Gastroesophageal sphincter (tissue), 4 donors: Measurements from ENCODE around the gene ROBO1. TPM values are rescaled to one million over a fixed set of nuclear protein-coding genes. Genes with fewer than 3 reads are reported as not detected.

Experiments used
- ATAC-seq: fragments of 150-250 bp; one replicate; pipeline ENCODE4 v1.9.1; 2016; ENCODE audit warnings: mild to moderate bottlenecking, moderate library complexity
- H3K27ac ChIP-seq, 4 donors: fragments of 200-600 bp; sonication (generic) in 3 of 4; 1 replicate in 3 of 4; 2 replicates in 1 of 4; pipeline ENCODE4 v1.5.1; 2016 to 2019
- H3K27me3 ChIP-seq: fragments of 200-600 bp; sonication (generic); one replicate; pipeline ENCODE4 v1.5.1; 2019
- H3K36me3 ChIP-seq, 2 donors: fragments of 200-600 bp; sonication (generic); one replicate each; pipeline ENCODE4 v1.5.1; 2019; ENCODE audit warnings: control low read depth in 1 of 2
- H3K4me1 ChIP-seq, 3 donors: fragments of 200-600 bp; sonication (generic); 1 replicate in 2 of 3; 2 replicates in 1 of 3; pipeline ENCODE4 v1.5.1; 2016 to 2019; ENCODE audit warnings: control low read depth in 2 of 3
- H3K4me3 ChIP-seq, 2 donors: fragments of 200-600 bp; sonication (generic); one replicate each; pipeline ENCODE4 v1.5.1; 2019; ENCODE audit warnings: mild to moderate bottlenecking in 1 of 2, moderate library complexity in 1 of 2
- H3K9me3 ChIP-seq, 3 donors: fragments of 200-600 bp; sonication (generic); one replicate each; pipeline ENCODE4 v1.5.1; 2017 to 2019; ENCODE audit warnings: control low read depth in 2 of 3
- CTCF ChIP-seq, 4 experiments: fragments of 200-600 bp in 2 of 4; fragments of 450-650 bp in 2 of 4; sonication (generic) in 1 of 4; IDR thresholded peaks; one replicate each; pipeline ENCODE4 v1.5.1; 2017 to 2019; ENCODE audit warnings: antibody characterized with exemption in 4 of 4, mild to moderate bottlenecking in 2 of 4, moderate library complexity in 2 of 4
- EP300 ChIP-seq: sonication (generic); formaldehyde crosslinking; IDR thresholded peaks from one replicate; pipeline ENCODE4 v1.6.1; 2017; ENCODE audit warnings: antibody characterized with exemption, mild to moderate bottlenecking
- POLR2A ChIP-seq, 2 donors: fragments of 450-650 bp; IDR thresholded peaks; one replicate each; pipeline ENCODE4 v1.6.1; 2017; ENCODE audit warnings: antibody characterized with exemption in 2 of 2, mild to moderate bottlenecking in 2 of 2, moderate library complexity in 1 of 2
- POLR2AphosphoS5 ChIP-seq: sonication (generic); formaldehyde crosslinking; IDR thresholded peaks from one replicate; pipeline ENCODE4 v1.6.1; 2017; ENCODE audit warnings: antibody characterized with exemption
- WGBS, 2 donors: methylation state at CpG; one replicate each; pipeline ENCODE4 v1.1.5; 2018; ENCODE audit warnings: low coverage in 1 of 2; 5-methylcytosine and 5-hydroxymethylcytosine counted together
- total RNA-seq, 4 donors: library from RNA; depleted of rRNA; stranded (reverse); fragments of >200 nt; gene quantifications; one replicate each; pipeline ENCODE4 v1.1.0, GENCODE V29; 2016

ROBO1 gene
- total RNA-seq, 4 donors from 2014 or later: 9.7 to 15.3 (median 12.9) TPM

- peaks cover 0 to 25% (median 0%) of the 10 kb centered on the region in 3 donors for H3K4me1 ChIP-seq
- TF ChIP-seq POLR2A (IDR thresholded peaks at IDR 0.05): no peak
- no peak for TF ChIP-seq CTCF (IDR thresholded peaks at IDR 0.05)
- no peak for TF ChIP-seq EP300
- TF ChIP-seq POLR2AphosphoS5: no peak
- no peak overlapping the region for H3K4me3 ChIP-seq
- peaks cover 4% of the 10 kb centered on the region for H3K27me3 ChIP-seq
- ATAC-seq: no peak
- no peaks in the 10 kb centered on the region for H3K36me3 ChIP-seq
- no peaks in the 10 kb centered on the region for H3K9me3 ChIP-seq
- WGBS, 2 donors: 77 to 86% methylated on average over 5 of the region's 5 CpGs
- no peak overlapping the region for H3K27ac ChIP-seq
These were observed 755.8 kb downstream of the ROBO1 start for GRCh38 chr3:79011821-79012529.

GRCh38 chr3:79009861-79010260 is 757.9 kb downstream of the ROBO1 start:
- Histone ChIP-seq H3K27me3 (no peaks in the 10 kb centered on the region), H3K36me3 (no peaks in the 10 kb centered on the region), H3K4me1 (peaks cover 0 to 13% (median 0%) of the 10 kb centered on the region in 3 donors), H3K4me3 (no peak overlapping the region), H3K27ac (no peak overlapping the region), H3K9me3 (no peaks in the 10 kb centered on the region)
- no peak for ATAC-seq
- TF ChIP-seq CTCF (IDR thresholded peaks at IDR 0.05) (no peak), POLR2A (IDR thresholded peaks at IDR 0.05) (no peak), POLR2AphosphoS5 (no peak), EP300 (no peak)

GRCh38 chr3:79006077-79006476 is 761.7 kb downstream of the ROBO1 start:
- no peak overlapping the region for H3K27ac ChIP-seq
- ATAC-seq: no peak

GRCh38 chr3:79005084-79005483 is 762.7 kb downstream of the ROBO1 start:
- Histone ChIP-seq H3K36me3 (no peaks in the 10 kb centered on the region), H3K4me3 (no peak overlapping the region), H3K4me1 (no peaks in the 10 kb centered on the region), H3K9me3 (no peaks in the 10 kb centered on the region), H3K27ac (no peak overlapping the region), H3K27me3 (no peaks in the 10 kb centered on the region)
- no peak for ATAC-seq
- WGBS, 2 donors: 81 to 88% methylated on average over 2 to 6 of the region's 6 CpGs
- TF ChIP-seq POLR2AphosphoS5 (no peak), CTCF (IDR thresholded peaks at IDR 0.05) (no peak), EP300 (no peak), POLR2A (IDR thresholded peaks at IDR 0.05) (no peak)

More at GRCh38 chr3:79006077-79006476, 761.7 kb downstream of the ROBO1 start:
- WGBS, 2 donors: 100% methylated on average over 1 of the region's 1 CpG; no CpG with 5 or more reads in 1 of the 2 donors
- Histone ChIP-seq H3K36me3 (no peaks in the 10 kb centered on the region), H3K9me3 (no peaks in the 10 kb centered on the region), H3K4me1 (no peaks in the 10 kb centered on the region), H3K27me3 (no peaks in the 10 kb centered on the region), H3K4me3 (no peak overlapping the region)
- TF ChIP-seq POLR2AphosphoS5 (no peak), EP300 (no peak), POLR2A (IDR thresholded peaks at IDR 0.05) (no peak), CTCF (IDR thresholded peaks at IDR 0.05) (no peak)

GRCh38 chr3:79003994-79004393 is 763.8 kb downstream of the ROBO1 start:
- TF ChIP-seq POLR2AphosphoS5 (no peak), POLR2A (IDR thresholded peaks at IDR 0.05) (no peak), CTCF (IDR thresholded peaks at IDR 0.05) (no peak), EP300 (no peak)
- H3K27me3 ChIP-seq: no peaks in the 10 kb centered on the region
- 100% methylated on average over 1 of the region's 1 CpG for WGBS, 2 donors

More at GRCh38 chr3:79003994-79004393, 763.8 kb downstream of the ROBO1 start:
- no peaks in the 10 kb centered on the region for H3K4me1 ChIP-seq
- H3K4me3 ChIP-seq: no peak overlapping the region
- H3K36me3 ChIP-seq: no peaks in the 10 kb centered on the region
- ATAC-seq: no peak
- no peaks in the 10 kb centered on the region for H3K9me3 ChIP-seq
- H3K27ac ChIP-seq: no peak overlapping the region
